ENCODE results near the gene CLTA. TPM values are rescaled to one million over a fixed set of nuclear protein-coding genes. Genes with fewer than 3 reads are reported as not detected.

CLTA gene
- total RNA-seq, result 10 to 100 TPM; 32.0 to 32.8 TPM
- 82.7 TPM for polyA plus RNA-seq (2013, experiment 1 of 2)
- polyA plus RNA-seq (2013, experiment 2 of 2), result 65.2 TPM
- 30.2 to 140 (median 54.8) reads per million in 172 experiments for total RNA-seq

- no peaks in the 10 kb centered on the region for H3K27me3 Mint-ChIP-seq
- peaks cover 7% of the 10 kb centered on the region for H3K36me3 ChIP-seq (ENCODE audit: insufficient read depth, low read length)
- CTCF ChIA-PET, result interaction anchor here (0.8 to 3.4 kb wide), 14 partner anchors 10 to 538 kb away, joined by 3 to 20 read pairs (median 4); partner anchors contain the start of gene GLIPR2
- peak; percentile 74 for TF ChIP-seq CTCF (IDR thresholded peaks at IDR 0.05)
- no peaks in the 10 kb centered on the region for H3K27me3 ChIP-seq (ENCODE audit: control insufficient read depth in 1 of 2, insufficient read depth in 2 of 2, low read length in 2 of 2)
- intact Hi-C loops (cut with DNase I, micrococcal nuclease), result loop anchor here (1.0 to 5.0 kb wide), 7 partner anchors 54 to 382 kb away; partner anchors contain the start of genes GNE (in 2 of the 2), GLIPR2 (in 1 of the 2), MELK (in 1 of the 2) and RNF38 (in 1 of the 2)
- peaks cover 22% of the 10 kb centered on the region for H3K36me3 Mint-ChIP-seq (ENCODE audit: low read depth)
- peak within 1 kb of the TSS; percentile 74 to 92 for H3K27ac ChIP-seq (ENCODE audit: low read depth in 1 of 2, low read length in 2 of 2)
- H3K4me1 Mint-ChIP-seq (ENCODE audit: low read depth), result peaks cover 48% of the 10 kb centered on the region
- peak within 1 kb of the TSS; percentile 93 for H3K4me3 Mint-ChIP-seq
- peaks cover 44% of the 10 kb centered on the region for H3K4me1 ChIP-seq (ENCODE audit: insufficient read depth, low read length)
- peak within 1 kb of the TSS; percentile 81 for H3K27ac Mint-ChIP-seq
- H3K9me3 Mint-ChIP-seq, result no peaks in the 10 kb centered on the region
- no peaks in the 10 kb centered on the region for H3K9me3 ChIP-seq (ENCODE audit: control insufficient read depth in 1 of 2, insufficient read depth in 1 of 2, low read length in 2 of 2)
- POLR2A ChIA-PET, result interaction anchor here (0.6 to 3.0 kb wide), 28 partner anchors 9 to 1401 kb away, joined by 3 to 17 read pairs (median 4); partner anchors contain the start of genes CREB3, GLIPR2, GNE and RNF38
- ATAC-seq (ENCODE audit: poor library complexity) (peak; percentile 98), DNase-seq (peak; percentile 85 to 98 (median 88))
- peak within 1 kb of the TSS; percentile 62 for H3K4me3 ChIP-seq (ENCODE audit: low read length)
Observed at GRCh38 chr9:36190388-36191289, at the start of gene CLTA. TSS of gene CLTA (plus strand) at chr9:36190921. CDS start at chr9:36191057, 136 bp downstream.

- TF ChIP-seq CTCF (IDR thresholded peaks at IDR 0.05), result no peak
- no peaks in the 10 kb centered on the region for H3K27me3 ChIP-seq (ENCODE audit: control insufficient read depth in 1 of 2, insufficient read depth in 2 of 2, low read length in 2 of 2)
- H3K4me3 Mint-ChIP-seq, result peak overlapping the region; percentile 98
- ATAC-seq (ENCODE audit: poor library complexity) (no peak), DNase-seq (no peak)
- H3K9me3 ChIP-seq (ENCODE audit: control insufficient read depth in 1 of 2, insufficient read depth in 1 of 2, low read length in 2 of 2), result peaks cover 7 to 9% of the 10 kb centered on the region in 2 experiments
- H3K4me1 ChIP-seq (ENCODE audit: insufficient read depth, low read length), result peaks cover 94% of the 10 kb centered on the region
- no peak overlapping the region for H3K27ac ChIP-seq (ENCODE audit: low read depth in 1 of 2, low read length in 2 of 2)
- H3K4me1 Mint-ChIP-seq (ENCODE audit: low read depth), result peaks cover 92% of the 10 kb centered on the region
- no peak overlapping the region for H3K4me3 ChIP-seq (ENCODE audit: low read length)
- peaks cover 30% of the 10 kb centered on the region for H3K36me3 Mint-ChIP-seq (ENCODE audit: low read depth)
- no peaks in the 10 kb centered on the region for H3K27me3 Mint-ChIP-seq
- intact Hi-C loops (cut with DNase I, micrococcal nuclease), result no loop called here
- H3K36me3 ChIP-seq (ENCODE audit: insufficient read depth, low read length), result peaks cover 15% of the 10 kb centered on the region
- peaks cover 5% of the 10 kb centered on the region for H3K9me3 Mint-ChIP-seq
- CTCF ChIA-PET, result interaction anchor here (6.4 kb wide), 1 partner anchor 24 kb away, joined by 33 read pairs; no protein-coding TSS in a partner anchor
- POLR2A ChIA-PET, result interaction anchor here (0.6 to 2.0 kb wide), 4 partner anchors 10 to 49 kb away, joined by 4 to 11 read pairs (median 8); partner anchors contain the start of gene CLTA
- peak overlapping the region; percentile 98 for H3K27ac Mint-ChIP-seq
Observed at GRCh38 chr9:36141288-36141687, 49.4 kb upstream of the CLTA start.

GRCh38 chr9:36141761-36142160 is 49.0 kb upstream of the CLTA start:
- Histone ChIP-seq H3K4me1 (ENCODE audit: insufficient read depth, low read length) (peaks cover 98% of the 10 kb centered on the region), H3K4me3 (ENCODE audit: low read length) (no peak overlapping the region), H3K36me3 (ENCODE audit: insufficient read depth, low read length) (peaks cover 18% of the 10 kb centered on the region), H3K27me3 (ENCODE audit: control insufficient read depth in 1 of 2, insufficient read depth in 2 of 2, low read length in 2 of 2) (no peaks in the 10 kb centered on the region), H3K9me3 (ENCODE audit: control insufficient read depth in 1 of 2, insufficient read depth in 1 of 2, low read length in 2 of 2) (peaks cover 7 to 12% of the 10 kb centered on the region in 2 experiments), H3K27ac (ENCODE audit: low read depth in 1 of 2, low read length in 2 of 2) (peak overlapping the region in 1 of 2 donors; percentile 84)
- Mint-ChIP-seq H3K27me3 (no peaks in the 10 kb centered on the region), H3K27ac (peak overlapping the region; percentile 98), H3K4me3 (peak overlapping the region; percentile 64), H3K9me3 (peaks cover 7% of the 10 kb centered on the region), H3K4me1 (ENCODE audit: low read depth) (peaks cover 96% of the 10 kb centered on the region), H3K36me3 (ENCODE audit: low read depth) (peaks cover 32% of the 10 kb centered on the region)
- no peak for ATAC-seq (ENCODE audit: poor library complexity)
- intact Hi-C loops (cut with DNase I, micrococcal nuclease), result no loop called here
- no peak for TF ChIP-seq CTCF (IDR thresholded peaks at IDR 0.05)
- POLR2A ChIA-PET, result interaction anchor here (0.6 to 2.0 kb wide), 3 partner anchors 10 to 49 kb away, joined by 4 to 11 read pairs (median 4); partner anchors contain the start of gene CLTA
- CTCF ChIA-PET, result interaction anchor here (6.4 kb wide), 1 partner anchor 24 kb away, joined by 33 read pairs; no protein-coding TSS in a partner anchor
- no peak for DNase-seq

Data from CD4-positive, alpha-beta T cell (primary cell).